Nephron progenitor cell (in vitro differentiated cells): ENCODE measurements around the gene SYT7.

Experiments used
- DNase-seq: peaks from one replicate; pipeline ENCODE4 v3.0.0; 2021
- H3K27ac Mint-ChIP-seq: 2 replicates; pipeline ENCODE4 v1.8.0; 2021; ENCODE audit warnings: mild to moderate bottlenecking, moderate library complexity, mixed read lengths
- H3K27me3 Mint-ChIP-seq: 2 replicates; pipeline ENCODE4 v1.8.0; 2021; ENCODE audit warnings: mild to moderate bottlenecking, low read depth, mixed read lengths; ENCODE audit not compliant: poor library complexity
- H3K36me3 Mint-ChIP-seq: 2 replicates; pipeline ENCODE4 v1.8.0; 2021; ENCODE audit warnings: low read depth, mixed read lengths
- H3K4me1 Mint-ChIP-seq: 2 replicates; pipeline ENCODE4 v1.8.0; 2021; ENCODE audit warnings: mixed read lengths
- H3K4me3 Mint-ChIP-seq: 2 replicates; pipeline ENCODE4 v1.8.0; 2021; ENCODE audit warnings: mild to moderate bottlenecking, moderate library complexity, mixed read lengths
- H3K9me3 Mint-ChIP-seq: 2 replicates; pipeline ENCODE4 v1.8.0; 2021; ENCODE audit warnings: mild to moderate bottlenecking, moderate library complexity, mixed read lengths
- TF ChIP-seq, protein P1 (sequence below): fragments of 200-600 bp; sonication (generic); IDR thresholded peaks from 2 replicates; pipeline ENCODE4 v1.5.0; 2021; ENCODE audit warnings: antibody characterized with exemption

The SYT7 gene

DNA sequence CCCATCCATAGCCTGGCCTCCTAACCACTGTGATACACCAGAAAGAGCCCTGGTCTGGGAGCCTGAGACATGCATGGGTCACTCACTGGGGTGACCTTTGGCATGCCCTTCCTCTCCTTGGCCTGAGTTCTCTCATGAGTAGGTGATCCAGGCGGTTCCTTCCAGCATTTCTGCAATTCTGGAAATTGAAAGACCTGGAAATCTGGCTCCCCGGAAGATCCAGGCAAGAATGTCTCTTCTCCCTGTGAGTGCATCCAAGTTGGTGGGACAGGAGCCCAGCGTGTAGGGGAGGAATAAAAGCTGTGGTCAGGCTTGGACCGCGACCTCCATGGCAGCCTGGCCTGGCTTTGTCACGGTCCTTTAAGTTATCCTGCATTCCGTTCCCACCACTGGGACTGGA, 16.1 kb upstream of the SYT7 start:
- Mint-ChIP-seq H3K27ac (no peak overlapping the region), H3K4me3 (no peak overlapping the region), H3K36me3 (no peaks in the 10 kb centered on the region), H3K27me3 (peaks cover 29% of the 10 kb centered on the region), H3K9me3 (no peaks in the 10 kb centered on the region), H3K4me1 (peaks cover 77% of the 10 kb centered on the region)
- TF ChIP-seq, protein P1, sequence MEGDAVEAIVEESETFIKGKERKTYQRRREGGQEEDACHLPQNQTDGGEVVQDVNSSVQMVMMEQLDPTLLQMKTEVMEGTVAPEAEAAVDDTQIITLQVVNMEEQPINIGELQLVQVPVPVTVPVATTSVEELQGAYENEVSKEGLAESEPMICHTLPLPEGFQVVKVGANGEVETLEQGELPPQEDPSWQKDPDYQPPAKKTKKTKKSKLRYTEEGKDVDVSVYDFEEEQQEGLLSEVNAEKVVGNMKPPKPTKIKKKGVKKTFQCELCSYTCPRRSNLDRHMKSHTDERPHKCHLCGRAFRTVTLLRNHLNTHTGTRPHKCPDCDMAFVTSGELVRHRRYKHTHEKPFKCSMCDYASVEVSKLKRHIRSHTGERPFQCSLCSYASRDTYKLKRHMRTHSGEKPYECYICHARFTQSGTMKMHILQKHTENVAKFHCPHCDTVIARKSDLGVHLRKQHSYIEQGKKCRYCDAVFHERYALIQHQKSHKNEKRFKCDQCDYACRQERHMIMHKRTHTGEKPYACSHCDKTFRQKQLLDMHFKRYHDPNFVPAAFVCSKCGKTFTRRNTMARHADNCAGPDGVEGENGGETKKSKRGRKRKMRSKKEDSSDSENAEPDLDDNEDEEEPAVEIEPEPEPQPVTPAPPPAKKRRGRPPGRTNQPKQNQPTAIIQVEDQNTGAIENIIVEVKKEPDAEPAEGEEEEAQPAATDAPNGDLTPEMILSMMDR, result no peak
- no peak for DNase-seq

DNA sequence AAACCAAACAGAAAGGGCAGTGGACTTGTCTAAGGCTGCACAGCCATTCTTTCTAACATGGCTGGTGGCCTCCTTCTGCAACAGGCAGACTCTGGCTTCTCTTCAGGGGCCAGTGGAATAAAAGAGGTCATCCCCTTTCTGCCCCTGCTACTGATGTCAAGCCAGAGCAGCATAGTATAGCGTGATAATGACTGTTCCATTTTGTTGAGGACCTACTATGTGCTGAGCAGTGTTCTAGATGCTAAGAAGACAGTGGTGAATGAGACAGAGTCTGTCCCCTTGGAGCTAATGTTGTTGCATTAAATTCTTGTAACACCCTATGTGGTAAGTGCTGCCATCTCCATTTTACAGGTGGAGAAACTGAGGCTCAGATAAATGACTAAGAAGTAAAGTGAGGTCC, 15.7 kb upstream of the SYT7 start:
- peaks cover 77% of the 10 kb centered on the region for H3K4me1 Mint-ChIP-seq
- no peaks in the 10 kb centered on the region for H3K9me3 Mint-ChIP-seq
- peaks cover 34% of the 10 kb centered on the region for H3K27me3 Mint-ChIP-seq
- no peak overlapping the region for H3K4me3 Mint-ChIP-seq
- H3K27ac Mint-ChIP-seq, result no peak overlapping the region
- no peaks in the 10 kb centered on the region for H3K36me3 Mint-ChIP-seq
- TF ChIP-seq, protein P1, result no peak
- DNase-seq, result no peak

DNA sequence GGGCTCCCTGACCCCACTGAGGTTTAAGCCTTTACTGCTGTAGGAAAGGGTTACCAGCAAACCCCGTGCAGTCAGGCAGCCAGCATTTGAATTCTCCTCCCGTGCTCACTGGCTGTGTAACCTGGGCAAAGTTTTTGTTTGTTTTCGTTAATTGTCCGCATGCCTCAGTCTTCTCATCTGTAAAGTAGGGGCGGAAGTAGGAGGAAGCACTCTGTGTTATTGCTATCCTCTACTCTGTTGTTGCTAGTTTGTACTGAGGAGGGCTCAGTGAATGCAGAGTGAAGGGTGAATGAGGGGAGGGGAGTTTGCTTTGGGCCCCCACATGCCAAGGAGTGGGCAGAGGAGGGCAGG, 14.0 kb upstream of the SYT7 start:
- H3K27ac Mint-ChIP-seq, result no peak overlapping the region
- DNase-seq, result no peak
- peaks cover 68% of the 10 kb centered on the region for H3K4me1 Mint-ChIP-seq

DNA sequence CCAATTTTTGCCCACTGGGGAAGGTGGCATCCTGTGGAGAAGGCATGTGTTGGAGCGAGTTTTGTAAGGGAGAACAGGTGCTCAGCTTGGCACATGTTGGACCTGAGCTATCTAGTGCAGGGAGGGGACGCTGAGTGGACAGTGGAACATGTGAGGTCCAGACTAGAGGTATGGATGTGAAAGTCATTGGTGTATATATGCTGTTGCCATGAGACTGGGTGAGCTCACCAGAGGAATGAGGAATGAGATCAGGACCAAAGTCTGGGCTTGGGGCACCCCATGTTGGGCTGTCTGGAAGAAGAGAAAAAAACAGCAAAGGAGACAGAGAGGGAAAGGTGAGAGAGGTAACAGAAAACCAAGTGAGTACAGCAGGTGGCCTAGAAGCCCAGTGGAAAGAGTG, 12.3 kb upstream of the SYT7 start:
- Mint-ChIP-seq H3K4me3 (no peak overlapping the region), H3K4me1 (peaks cover 66% of the 10 kb centered on the region), H3K27me3 (peaks cover 38% of the 10 kb centered on the region), H3K27ac (no peak overlapping the region), H3K9me3 (no peaks in the 10 kb centered on the region), H3K36me3 (no peaks in the 10 kb centered on the region)
- TF ChIP-seq, protein P1, result no peak
- DNase-seq, result no peak

More for the DNA sequence above, 14.0 kb upstream of the SYT7 start:
- TF ChIP-seq, protein P1, result no peak
- H3K4me3 Mint-ChIP-seq, result no peak overlapping the region
- no peaks in the 10 kb centered on the region for H3K36me3 Mint-ChIP-seq
- peaks cover 31% of the 10 kb centered on the region for H3K27me3 Mint-ChIP-seq
- no peaks in the 10 kb centered on the region for H3K9me3 Mint-ChIP-seq

DNA sequence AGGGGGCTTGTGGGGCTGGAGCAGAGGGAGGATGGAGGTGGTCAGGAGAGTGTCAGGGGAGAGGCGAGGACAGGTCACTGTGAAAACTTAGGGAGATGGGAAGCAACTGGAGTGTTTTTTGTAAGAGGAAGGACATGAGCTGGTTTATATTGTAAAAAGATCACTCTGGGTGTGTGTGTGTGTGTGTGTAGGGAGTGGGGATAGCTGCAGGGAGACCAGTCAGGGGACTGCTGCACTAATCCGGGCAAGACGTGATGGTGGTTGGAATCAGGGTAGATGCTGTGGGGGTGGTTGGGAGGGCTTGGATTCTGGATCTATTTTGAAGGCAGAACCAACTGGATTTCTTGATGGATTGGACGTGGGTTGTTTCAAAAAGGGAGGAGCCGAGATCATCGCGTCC, 11.3 kb upstream of the SYT7 start:
- TF ChIP-seq, protein P1, result no peak
- H3K27ac Mint-ChIP-seq, result no peak overlapping the region
- DNase-seq, result no peak
- H3K36me3 Mint-ChIP-seq, result no peaks in the 10 kb centered on the region
- peaks cover 57% of the 10 kb centered on the region for H3K4me1 Mint-ChIP-seq
- peaks cover 40% of the 10 kb centered on the region for H3K27me3 Mint-ChIP-seq
- H3K9me3 Mint-ChIP-seq, result no peaks in the 10 kb centered on the region
- H3K4me3 Mint-ChIP-seq, result no peak overlapping the region

DNA sequence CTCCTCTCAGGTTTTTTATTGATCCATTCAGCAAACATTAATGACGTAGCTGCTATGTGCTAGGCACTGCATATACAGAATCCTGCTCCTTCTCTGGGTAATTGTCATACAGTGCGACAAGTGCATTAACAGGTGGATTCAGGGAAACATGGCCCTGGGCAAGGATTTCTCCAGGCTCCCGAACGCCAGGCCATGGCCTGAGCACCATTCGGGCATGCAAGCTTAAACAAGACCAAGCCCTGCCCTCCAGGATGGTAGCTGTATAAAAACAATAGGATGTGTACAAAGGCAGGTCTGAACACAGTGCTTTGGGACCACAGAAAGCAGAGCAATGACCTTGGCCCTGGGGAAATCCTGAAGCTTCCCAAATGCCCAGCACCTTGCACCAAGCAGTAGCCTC, 9.1 kb upstream of the SYT7 start:
- no peak for DNase-seq
- TF ChIP-seq, protein P1, result no peak
- H3K27ac Mint-ChIP-seq, result no peak overlapping the region
- peaks cover 42% of the 10 kb centered on the region for H3K27me3 Mint-ChIP-seq
- H3K4me1 Mint-ChIP-seq, result peaks cover 53% of the 10 kb centered on the region
- no peaks in the 10 kb centered on the region for H3K36me3 Mint-ChIP-seq
- H3K9me3 Mint-ChIP-seq, result no peaks in the 10 kb centered on the region
- peak overlapping the region; percentile 41 for H3K4me3 Mint-ChIP-seq
